Stimulated activated CD8-positive, alpha-beta memory T cell treated with anti-CD3 and anti-CD28 coated beads, Interleukin-7, amount 100 ng/mL, for 4 hours (primary cell): Measurements from ENCODE around the gene SHANK3.

Experiments
- DNase-seq, 2 donors: peaks; one replicate each; pipeline ENCODE4 v3.0.0-alpha.2; 2020; ENCODE audit warnings: low read depth in 2 of 2

Gene SHANK3

GRCh38 chr22:50699001-50699755, 26.6 kb downstream of the SHANK3 start:
- DNase-seq, result no peak

DNA sequence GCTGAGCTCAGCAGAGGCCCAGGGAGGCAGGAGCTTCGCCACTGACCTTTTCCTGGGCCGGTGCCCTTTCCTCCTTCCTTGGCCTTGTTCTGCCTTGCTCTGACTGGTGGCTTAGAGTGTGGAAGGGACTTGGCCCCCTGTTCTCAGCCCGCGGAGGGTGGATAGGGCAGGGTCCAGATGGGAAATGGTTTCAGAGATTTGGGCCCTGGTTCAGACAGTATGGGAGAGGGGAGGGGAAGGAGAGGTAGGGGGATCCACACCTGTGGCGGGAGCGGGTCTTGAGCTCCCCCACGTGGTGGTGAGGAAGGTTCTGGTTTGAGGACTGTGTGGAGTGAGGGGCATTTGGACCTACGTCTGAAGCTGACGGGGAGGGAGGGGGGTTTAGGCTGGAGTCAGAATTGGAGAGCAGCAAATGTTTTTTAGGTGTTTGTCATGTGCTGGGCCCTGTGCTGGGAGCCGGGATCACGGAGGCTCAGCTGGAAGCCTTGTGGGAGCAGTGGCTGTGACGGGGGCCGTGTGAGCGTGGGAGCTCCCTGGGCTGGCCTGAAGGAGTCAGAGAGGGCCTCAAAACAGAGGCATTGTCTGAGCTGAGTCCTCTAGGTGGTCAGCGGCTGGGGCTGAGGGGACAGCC, 27.2 kb downstream of the SHANK3 start:
- no peak for DNase-seq

- no peak for DNase-seq
Measured at GRCh38 chr22:50700387-50701075, 27.9 kb downstream of the SHANK3 start.

DNA sequence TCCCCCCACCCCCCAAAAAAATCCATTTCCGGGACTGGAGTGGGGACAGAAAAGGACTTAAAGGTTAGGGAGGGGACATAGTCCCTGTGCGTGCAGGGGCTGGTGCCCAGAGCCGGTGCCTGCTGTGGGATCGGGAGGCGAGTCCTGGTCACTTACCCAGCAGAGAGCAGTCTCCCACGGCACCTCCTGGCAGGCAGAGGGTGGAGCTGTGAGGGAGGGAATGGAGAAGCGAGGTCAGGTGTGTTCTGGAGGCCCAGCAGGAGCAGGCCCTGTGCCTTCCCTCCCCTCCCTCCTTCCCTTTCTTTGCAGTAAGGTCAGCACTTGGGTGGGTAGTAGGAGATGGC, 28.4 kb downstream of the SHANK3 start:
- no peak for DNase-seq

DNA sequence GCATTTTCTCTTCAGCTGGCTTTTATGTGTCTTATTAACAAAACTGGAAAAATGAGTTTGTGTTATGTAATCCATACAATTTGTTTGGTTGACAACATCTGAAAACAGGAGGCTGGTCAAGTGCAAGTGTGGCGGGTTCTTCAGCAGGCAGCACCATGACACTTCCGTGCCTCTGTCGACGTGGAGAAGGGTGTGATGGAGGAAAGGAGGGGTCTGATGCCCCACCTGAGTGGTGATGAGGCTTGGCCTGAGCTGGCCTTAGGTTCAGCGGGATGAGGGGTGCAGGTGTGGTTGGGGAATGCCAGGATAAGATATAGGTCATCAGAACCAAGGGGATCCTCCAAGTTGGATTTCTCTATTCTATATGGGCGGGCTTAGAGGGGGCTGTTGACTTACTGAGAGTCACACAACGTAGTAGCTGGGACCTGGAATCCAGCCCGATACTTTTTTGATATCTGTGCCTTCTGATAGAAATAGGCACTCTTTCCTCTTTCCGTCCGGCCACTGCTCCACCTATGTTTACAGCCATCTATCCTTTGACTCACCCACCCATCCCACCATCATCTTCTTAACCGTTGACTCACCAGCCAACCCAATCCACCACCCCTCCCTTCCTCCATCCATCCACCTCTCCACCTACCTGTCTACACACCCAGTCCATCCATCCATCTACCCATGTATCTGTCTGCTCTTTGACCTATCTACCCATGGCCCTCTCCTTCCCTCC, 29.0 kb downstream of the SHANK3 start:
- DNase-seq, result no peak

- DNase-seq, result no peak
Measured at GRCh38 chr22:50702261-50702671, 29.6 kb downstream of the SHANK3 start.

DNA sequence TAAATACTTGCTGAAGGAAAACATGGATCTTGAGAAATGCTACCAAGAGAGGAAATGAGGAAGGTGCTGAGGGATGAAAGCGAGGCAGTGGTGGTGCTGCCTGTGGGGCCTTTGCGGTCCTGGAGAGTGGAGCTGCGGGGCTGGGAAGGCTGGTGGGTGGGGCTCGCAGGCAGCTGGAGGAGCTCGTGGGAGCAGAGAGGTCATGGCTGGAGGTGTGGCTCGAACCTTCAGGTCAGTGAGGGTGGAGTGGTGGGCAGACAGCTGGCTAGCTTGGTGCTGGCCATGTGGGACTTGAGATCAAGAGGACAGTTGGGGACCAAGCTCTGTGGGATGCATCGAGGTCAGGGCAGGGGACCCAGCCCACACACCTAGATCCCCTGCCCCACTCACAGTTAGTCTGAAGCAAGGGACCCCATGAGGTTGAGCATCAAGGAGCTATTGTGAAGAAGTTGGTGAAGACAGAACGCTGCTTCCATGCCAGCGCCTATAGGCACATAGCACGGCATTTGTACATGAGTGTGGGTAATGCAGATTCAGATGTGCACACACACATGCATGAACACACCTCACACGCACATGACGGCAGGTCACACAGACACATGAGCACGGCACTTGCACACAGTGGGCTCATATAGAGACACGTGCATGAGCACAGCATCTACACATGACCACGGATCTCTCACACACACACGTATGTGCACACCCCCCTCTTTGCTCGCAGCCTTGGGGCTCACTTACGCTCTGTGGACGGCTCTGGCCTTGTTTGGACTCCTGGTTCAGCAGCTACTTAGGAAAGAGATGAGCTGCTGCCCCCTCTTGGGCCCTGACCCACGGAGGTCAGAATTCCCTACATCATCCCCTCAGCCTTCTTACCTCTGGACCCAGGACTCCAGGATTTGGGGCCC, 30.4 kb downstream of the SHANK3 start:
- no peak for DNase-seq

GRCh38 chr22:50703726-50704509, 31.3 kb downstream of the SHANK3 start:
- DNase-seq, result no peak

DNA sequence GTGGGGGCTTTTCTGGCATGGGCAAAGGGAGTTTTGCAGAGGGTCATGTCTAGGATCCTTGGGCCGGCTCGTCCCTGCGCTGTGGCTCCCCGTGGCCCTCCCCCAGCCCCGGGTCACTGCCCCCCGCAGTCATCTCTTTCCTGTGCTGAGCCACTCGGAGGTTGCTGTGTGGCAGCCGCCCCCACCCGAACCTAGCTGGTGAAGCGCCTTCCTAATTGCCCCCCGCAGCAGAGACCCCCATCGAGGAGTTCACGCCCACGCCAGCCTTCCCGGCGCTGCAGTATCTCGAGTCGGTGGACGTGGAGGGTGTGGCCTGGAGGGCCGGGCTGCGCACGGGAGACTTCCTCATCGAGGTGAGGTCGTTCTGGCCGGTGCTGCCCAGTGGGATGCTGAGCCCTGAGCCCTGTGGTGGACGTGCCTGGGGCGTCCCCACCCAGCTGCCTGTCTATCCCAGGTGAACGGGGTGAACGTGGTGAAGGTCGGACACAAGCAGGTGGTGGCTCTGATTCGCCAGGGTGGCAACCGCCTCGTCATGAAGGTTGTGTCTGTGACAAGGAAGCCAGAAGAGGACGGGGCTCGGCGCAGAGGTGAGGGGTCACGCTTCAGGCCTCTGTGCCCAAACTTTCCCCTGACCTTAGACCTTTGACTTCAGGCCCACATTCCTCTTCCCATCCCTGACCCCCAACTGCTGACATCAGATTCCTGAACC, 32.0 kb downstream of the SHANK3 start:
- no peak for DNase-seq

GRCh38 chr22:50705219-50705691, 32.6 kb downstream of the SHANK3 start:
- DNase-seq, result no peak

DNA sequence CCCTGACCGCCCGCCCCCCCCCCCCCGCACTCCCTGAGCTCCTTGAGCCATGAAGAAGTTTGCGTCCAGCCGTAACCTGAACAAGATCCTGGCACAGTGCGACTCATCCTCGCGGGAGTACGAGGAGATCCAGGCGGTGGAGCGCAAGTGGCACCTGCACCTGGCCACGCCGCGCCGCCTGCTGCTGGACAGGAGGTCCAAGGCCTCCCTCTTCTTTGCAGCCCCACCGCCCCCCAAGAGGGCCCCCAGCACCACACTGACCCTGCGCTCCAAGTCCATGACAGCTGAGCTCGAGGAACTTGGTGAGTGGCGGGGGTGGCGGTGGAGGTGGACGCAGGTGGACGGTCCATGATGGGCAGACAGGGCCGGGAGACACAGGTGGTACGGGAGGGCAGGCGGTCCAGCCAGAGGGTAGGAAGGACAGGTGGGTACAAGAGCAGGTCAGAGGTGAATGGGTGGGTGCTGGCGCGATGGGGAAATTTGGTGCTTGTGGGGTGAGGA, 33.3 kb downstream of the SHANK3 start:
- no peak for DNase-seq

- no peak for DNase-seq
Measured at GRCh38 chr22:50706481-50707125, 34.0 kb downstream of the SHANK3 start.

DNA sequence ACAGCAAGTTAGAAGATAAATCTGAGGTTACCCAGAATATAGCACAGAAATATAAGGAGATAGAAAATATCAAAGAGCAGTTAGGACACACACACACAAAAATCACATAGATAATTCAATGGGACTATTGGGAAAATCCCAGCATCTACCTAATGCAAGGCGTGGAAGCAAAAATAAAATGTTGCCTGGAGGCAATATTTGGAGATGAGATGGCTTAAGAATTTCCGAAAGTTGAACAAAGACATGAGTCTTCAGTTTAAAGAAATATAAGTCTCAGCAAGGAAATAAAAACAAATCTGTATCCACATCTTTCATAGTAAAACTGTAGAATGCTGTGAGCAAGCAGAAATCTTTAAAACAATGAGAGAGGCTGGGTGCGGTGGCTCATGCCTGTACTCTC, 35.9 kb downstream of the SHANK3 start:
- no peak for DNase-seq

DNA sequence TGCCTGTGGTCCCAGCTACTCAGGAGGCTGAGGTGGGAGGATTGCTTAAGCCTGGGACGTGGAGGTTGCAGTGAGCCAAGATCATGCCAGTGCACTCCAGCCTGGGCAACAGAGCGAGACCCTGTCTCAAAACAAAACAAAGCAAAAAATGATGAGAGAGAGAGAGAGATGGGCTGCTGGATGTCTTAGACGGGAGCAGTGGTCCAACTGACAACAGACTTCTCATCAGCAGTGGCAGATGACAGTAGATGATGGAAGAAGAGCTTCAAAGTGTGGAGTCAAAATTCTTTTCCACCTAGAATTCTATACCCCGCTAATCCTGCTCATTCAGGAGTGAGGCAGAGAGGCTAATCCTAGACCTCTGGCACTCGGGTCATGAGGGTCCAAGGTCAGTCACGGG, 36.4 kb downstream of the SHANK3 start:
- DNase-seq, result no peak

- DNase-seq, result no peak
Measured at GRCh38 chr22:50710221-50710620, 37.6 kb downstream of the SHANK3 start.

DNA sequence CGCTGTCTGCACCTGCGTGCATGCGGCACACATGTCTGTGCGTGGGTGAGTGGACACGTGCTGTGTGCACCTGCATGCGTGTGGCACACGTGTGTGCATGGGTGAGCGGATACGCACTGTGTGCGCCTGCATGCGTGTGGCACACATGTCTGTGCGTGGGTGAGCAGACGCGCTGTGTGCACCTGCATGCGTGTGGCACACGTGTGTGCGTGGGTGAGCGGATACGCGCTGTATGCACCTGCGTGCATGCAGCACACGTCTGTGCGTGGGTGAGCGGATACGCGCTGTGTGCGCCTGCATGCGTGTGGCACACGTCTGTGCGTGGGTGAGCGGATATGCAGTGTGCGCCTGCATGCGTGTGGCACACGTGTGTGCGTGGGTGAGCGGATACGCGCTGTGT, 38.3 kb downstream of the SHANK3 start:
- no peak for DNase-seq

GRCh38 chr22:50711446-50712340, 39.1 kb downstream of the SHANK3 start:
- DNase-seq, result no peak
